Body of pancreas (tissue), 4 donors: ENCODE data around the gene GSTA3.

Experiments
- CTCF ChIP-seq, 7 experiments: fragments of 450-650 bp in 4 of 7; fragments of 200-600 bp in 3 of 7; sonication (generic) in 3 of 7; IDR thresholded peaks; one replicate each; pipeline ENCODE4 v1.5.1; 2016 to 2019; ENCODE audit warnings: antibody characterized with exemption in 7 of 7
- POLR2A ChIP-seq, 3 donors: fragments of 450-650 bp; IDR thresholded peaks; one replicate each; pipeline ENCODE4 v1.6.1; 2016; ENCODE audit warnings: antibody characterized with exemption in 3 of 3, mild to moderate bottlenecking in 2 of 3

GRCh38 chr6:52893803-52894202, 15.7 kb downstream of the GSTA3 start:
- TF ChIP-seq CTCF (IDR thresholded peaks at IDR 0.05) (no peak), POLR2A (IDR thresholded peaks at IDR 0.05) (no peak)
